Skeletal muscle tissue (tissue), 4 donors: ENCODE data around the gene KCNH6. TPM values are rescaled to one million over a fixed set of nuclear protein-coding genes. Genes with fewer than 3 reads are reported as not detected.
A peak's percentile ranks its signal among the peaks of the same experiment; 100 is the strongest.

Source experiments
- H3K27ac ChIP-seq: one replicate; pipeline ENCODE4 v1.7.0; 2013; ENCODE audit warnings: mild to moderate bottlenecking, low read depth, low read length, inconsistent platforms
- H3K27me3 ChIP-seq, 3 donors: one replicate each; pipeline ENCODE4 v1.7.0; 2013; ENCODE audit warnings: low read length in 3 of 3; ENCODE audit not compliant: control insufficient read depth in 3 of 3, insufficient read depth in 3 of 3
- H3K36me3 ChIP-seq, 3 donors: one replicate each; pipeline ENCODE4 v1.7.0; 2013; ENCODE audit warnings: low read length in 3 of 3; ENCODE audit not compliant: control insufficient read depth in 3 of 3, insufficient read depth in 3 of 3
- H3K4me1 ChIP-seq, 3 donors: one replicate each; pipeline ENCODE4 v1.7.0; 2013; ENCODE audit warnings: low read length in 3 of 3, mild to moderate bottlenecking in 3 of 3; ENCODE audit not compliant: control insufficient read depth in 3 of 3, insufficient read depth in 3 of 3
- H3K4me3 ChIP-seq, 3 donors: one replicate each; pipeline ENCODE4 v1.7.0; 2013; ENCODE audit warnings: low read length in 3 of 3
- H3K9ac ChIP-seq, 3 donors: one replicate each; pipeline ENCODE4 v1.7.0; 2013; ENCODE audit warnings: low read length in 3 of 3, mild to moderate bottlenecking in 3 of 3, moderate library complexity in 2 of 3, low read depth in 1 of 3
- H3K9me3 ChIP-seq, 3 donors: one replicate each; pipeline ENCODE4 v1.7.0; 2013; ENCODE audit warnings: low read length in 3 of 3; ENCODE audit not compliant: control insufficient read depth in 3 of 3
- total RNA-seq: library from RNA; depleted of rRNA; stranded (reverse); fragments of >200 nt; gene quantifications from one replicate; pipeline ENCODE4 v1.2.3, GENCODE V29; 2014
- donor health status: Osteomylitis.

Gene KCNH6
- total RNA-seq, 1 donor from 2014 or later, result not detected

GRCh38 chr17:63538693-63539595 lies 15.8 kb downstream of the KCNH6 start:
- Histone ChIP-seq H3K9ac (no peak overlapping the region), H3K9me3 (no peaks in the 10 kb centered on the region), H3K27ac (no peak overlapping the region), H3K4me1 (peaks cover 3 to 8% (median 6%) of the 10 kb centered on the region in 3 donors), H3K27me3 (peaks cover 29 to 38% (median 30%) of the 10 kb centered on the region in 3 donors), H3K4me3 (no peak overlapping the region), H3K36me3 (no peaks in the 10 kb centered on the region)

GRCh38 chr17:63540590-63540989 lies 17.4 kb downstream of the KCNH6 start:
- H3K27ac ChIP-seq, result no peak overlapping the region
- peaks cover 3 to 8% (median 6%) of the 10 kb centered on the region in 3 donors for H3K4me1 ChIP-seq
- no peak overlapping the region for H3K4me3 ChIP-seq
- H3K36me3 ChIP-seq, result no peaks in the 10 kb centered on the region
- H3K9ac ChIP-seq, result no peak overlapping the region
- H3K9me3 ChIP-seq, result no peaks in the 10 kb centered on the region
- H3K27me3 ChIP-seq, result peaks cover 29 to 35% (median 30%) of the 10 kb centered on the region in 3 donors

- Histone ChIP-seq H3K27ac (no peak overlapping the region), H3K9me3 (no peaks in the 10 kb centered on the region), H3K4me1 (peaks cover 3 to 8% (median 6%) of the 10 kb centered on the region in 3 donors), H3K4me3 (no peak overlapping the region), H3K9ac (no peak overlapping the region), H3K36me3 (no peaks in the 10 kb centered on the region), H3K27me3 (peaks cover 28 to 31% (median 29%) of the 10 kb centered on the region in 3 donors)
Observed at GRCh38 chr17:63542218-63542545, 19.0 kb downstream of the KCNH6 start.

GRCh38 chr17:63542942-63543821 lies 20.0 kb downstream of the KCNH6 start:
- Histone ChIP-seq H3K27me3 (peaks cover 20 to 24% (median 23%) of the 10 kb centered on the region in 3 donors), H3K9me3 (no peaks in the 10 kb centered on the region), H3K9ac (no peak overlapping the region), H3K4me3 (no peak overlapping the region), H3K4me1 (peaks cover 3 to 4% (median 3%) of the 10 kb centered on the region in 3 donors), H3K27ac (no peak overlapping the region), H3K36me3 (no peaks in the 10 kb centered on the region)

GRCh38 chr17:63543822-63544420 lies 20.8 kb downstream of the KCNH6 start:
- Histone ChIP-seq H3K4me3 (no peak overlapping the region), H3K4me1 (no peaks in the 10 kb centered on the region), H3K9me3 (no peaks in the 10 kb centered on the region), H3K27ac (no peak overlapping the region), H3K27me3 (peaks cover 13 to 16% (median 15%) of the 10 kb centered on the region in 3 donors), H3K9ac (no peak overlapping the region), H3K36me3 (no peaks in the 10 kb centered on the region)

- Histone ChIP-seq H3K36me3 (no peaks in the 10 kb centered on the region), H3K9me3 (no peaks in the 10 kb centered on the region), H3K4me1 (peaks cover 3 to 6% (median 5%) of the 10 kb centered on the region in 3 donors), H3K4me3 (no peak overlapping the region), H3K27me3 (peaks cover 6 to 9% (median 8%) of the 10 kb centered on the region in 3 donors), H3K9ac (peak overlapping the region in 1 of 3 donors; percentile 3), H3K27ac (no peak overlapping the region)
Observed at GRCh38 chr17:63544467-63545301, 21.5 kb downstream of the KCNH6 start.

- Histone ChIP-seq H3K4me1 (peaks cover 7 to 10% (median 9%) of the 10 kb centered on the region in 3 donors), H3K4me3 (no peak overlapping the region), H3K36me3 (no peaks in the 10 kb centered on the region), H3K9ac (no peak overlapping the region), H3K27me3 (peaks cover 0 to 5% (median 2%) of the 10 kb centered on the region in 3 donors), H3K9me3 (no peaks in the 10 kb centered on the region), H3K27ac (no peak overlapping the region)
Observed at GRCh38 chr17:63546308-63547082, 23.3 kb downstream of the KCNH6 start.

- Histone ChIP-seq H3K27me3 (peaks cover 0 to 3% (median 2%) of the 10 kb centered on the region in 3 donors), H3K9me3 (no peaks in the 10 kb centered on the region), H3K4me3 (no peak overlapping the region), H3K27ac (no peak overlapping the region), H3K36me3 (no peaks in the 10 kb centered on the region), H3K4me1 (peaks cover 11 to 14% (median 13%) of the 10 kb centered on the region in 3 donors), H3K9ac (no peak overlapping the region)
Observed at GRCh38 chr17:63547083-63547523, 23.9 kb downstream of the KCNH6 start.
